Body of pancreas (tissue), 4 donors: ENCODE results near the gene LCLAT1. TPM values are rescaled to one million over a fixed set of nuclear protein-coding genes. Genes with fewer than 3 reads are reported as not detected.
A peak's percentile ranks its signal among the peaks of the same experiment; 100 is the strongest.

ENCODE experiments used
- ATAC-seq: fragments of 150-250 bp; one replicate; pipeline ENCODE4 v1.9.1; 2016
- DNase-seq, 4 donors: peaks; one replicate each; pipeline ENCODE4 v3.0.0-alpha.2; 2019
- H3K27ac ChIP-seq, 4 donors: fragments of 200-600 bp; sonication (generic); 1 replicate in 3 of 4; 2 replicates in 1 of 4; pipeline versions ENCODE4 v1.5.1 to v1.6.1; 2016 to 2019; ENCODE audit warnings: mild to moderate bottlenecking in 1 of 4, mixed read lengths in 1 of 4, moderate library complexity in 1 of 4
- H3K27me3 ChIP-seq, 2 donors: fragments of 200-600 bp; sonication (generic); one replicate each; pipeline ENCODE4 v1.6.0; 2016; ENCODE audit warnings: mild to moderate bottlenecking in 1 of 2
- H3K36me3 ChIP-seq, 2 donors: fragments of 200-600 bp; sonication (generic); replicated peaks in 1 of 2; 2 replicates each; pipeline ENCODE4 v1.5.1; 2016; ENCODE audit warnings: low read depth in 2 of 2; ENCODE audit not compliant: insufficient read depth in 1 of 2
- H3K4me1 ChIP-seq: fragments of 200-600 bp; sonication (generic); one replicate; pipeline ENCODE4 v1.6.0; 2016
- H3K4me3 ChIP-seq, 2 donors: fragments of 200-600 bp; sonication (generic); 1 replicate in 1 of 2; 2 replicates in 1 of 2; pipeline ENCODE4 v1.5.1; 2016 to 2019
- H3K9me3 ChIP-seq, 3 donors: fragments of 200-600 bp; sonication (generic); 1 replicate in 2 of 3; 2 replicates in 1 of 3; pipeline ENCODE4 v1.5.1; 2016
- POLR2A ChIP-seq, 3 donors: fragments of 450-650 bp; IDR thresholded peaks; one replicate each; pipeline ENCODE4 v1.6.1; 2016; ENCODE audit warnings: antibody characterized with exemption in 3 of 3, mild to moderate bottlenecking in 2 of 3
- WGBS, 2 donors: methylation state at CpG; one replicate each; pipeline ENCODE4 v1.1.5; 2017; 5-methylcytosine and 5-hydroxymethylcytosine counted together
- intact Hi-C: fragments of 100-400 bp; cut with DNase I; formaldehyde crosslinking; loops from one replicate; pipeline ENCODE4 v1.15.1; 2023
- total RNA-seq, 2 donors: library from RNA; depleted of rRNA; stranded (reverse); fragments of >200 nt; gene quantifications; one replicate each; pipeline ENCODE4 v1.1.0, GENCODE V29; 2016
- TF ChIP-seq, protein P1 (sequence below), 7 experiments: fragments of 450-650 bp in 4 of 7; fragments of 200-600 bp in 3 of 7; sonication (generic) in 3 of 7; IDR thresholded peaks; one replicate each; pipeline ENCODE4 v1.5.1; 2016 to 2019; ENCODE audit warnings: antibody characterized with exemption in 7 of 7

Gene LCLAT1
- 10 to 100 TPM; 13.7 to 19.4 TPM for total RNA-seq

- peak within 1 kb of the TSS; percentile 54 to 86 (median 80) for H3K27ac ChIP-seq
- intact Hi-C loops: no loop called here
Measured at GRCh38 chr2:30447149-30448045, at the start of gene LCLAT1. Gene LCLAT1, plus strand, starts transcription at chr2:30447246. Its CDS starts 78,345 bp downstream, at chr2:30525591.

DNA sequence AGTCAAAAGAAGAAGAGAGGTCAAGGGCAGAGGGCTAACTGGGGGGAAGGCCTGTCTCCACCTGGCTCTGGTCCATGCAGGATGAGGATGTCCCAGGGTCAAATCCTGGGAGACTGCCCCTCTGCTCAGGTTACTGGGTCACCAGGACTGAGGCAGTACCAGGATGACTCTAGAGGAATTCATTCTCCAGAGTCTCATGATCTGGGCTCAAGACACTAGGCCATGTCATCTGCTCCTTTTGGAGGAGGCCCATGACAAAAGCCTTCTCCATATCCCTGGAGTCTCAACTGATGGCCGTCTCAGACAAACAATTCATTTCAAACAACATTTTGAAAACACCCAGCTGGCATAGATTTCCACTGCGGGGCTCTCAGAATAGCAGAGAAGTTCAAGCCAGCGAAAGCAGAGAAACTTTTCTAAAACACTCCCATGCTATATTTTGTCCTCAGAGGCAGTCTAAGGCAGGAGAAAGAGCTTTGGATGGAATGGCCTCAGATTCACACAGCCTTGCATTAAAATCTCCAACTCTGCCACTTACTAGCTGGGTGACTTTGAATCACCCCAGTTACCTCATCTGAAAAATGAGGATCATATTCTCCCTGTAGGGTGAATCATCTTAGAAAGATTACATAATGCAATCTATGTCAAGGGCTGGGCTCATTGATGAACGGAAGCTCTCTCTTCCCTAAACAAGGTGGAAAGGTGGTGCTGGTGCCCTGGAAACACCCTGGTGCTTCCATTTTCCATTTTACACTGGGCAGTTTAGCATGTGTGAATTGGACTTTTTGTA, 48.8 kb upstream of the LCLAT1 start:
- TF ChIP-seq, protein P1, sequence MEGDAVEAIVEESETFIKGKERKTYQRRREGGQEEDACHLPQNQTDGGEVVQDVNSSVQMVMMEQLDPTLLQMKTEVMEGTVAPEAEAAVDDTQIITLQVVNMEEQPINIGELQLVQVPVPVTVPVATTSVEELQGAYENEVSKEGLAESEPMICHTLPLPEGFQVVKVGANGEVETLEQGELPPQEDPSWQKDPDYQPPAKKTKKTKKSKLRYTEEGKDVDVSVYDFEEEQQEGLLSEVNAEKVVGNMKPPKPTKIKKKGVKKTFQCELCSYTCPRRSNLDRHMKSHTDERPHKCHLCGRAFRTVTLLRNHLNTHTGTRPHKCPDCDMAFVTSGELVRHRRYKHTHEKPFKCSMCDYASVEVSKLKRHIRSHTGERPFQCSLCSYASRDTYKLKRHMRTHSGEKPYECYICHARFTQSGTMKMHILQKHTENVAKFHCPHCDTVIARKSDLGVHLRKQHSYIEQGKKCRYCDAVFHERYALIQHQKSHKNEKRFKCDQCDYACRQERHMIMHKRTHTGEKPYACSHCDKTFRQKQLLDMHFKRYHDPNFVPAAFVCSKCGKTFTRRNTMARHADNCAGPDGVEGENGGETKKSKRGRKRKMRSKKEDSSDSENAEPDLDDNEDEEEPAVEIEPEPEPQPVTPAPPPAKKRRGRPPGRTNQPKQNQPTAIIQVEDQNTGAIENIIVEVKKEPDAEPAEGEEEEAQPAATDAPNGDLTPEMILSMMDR (IDR thresholded peaks at IDR 0.05): no peak
- no peak for TF ChIP-seq POLR2A (IDR thresholded peaks at IDR 0.05)
- Histone ChIP-seq H3K4me1 (peaks cover 13% of the 10 kb centered on the region), H3K27me3 (no peaks in the 10 kb centered on the region), H3K4me3 (no peak overlapping the region), H3K27ac (no peak overlapping the region), H3K36me3 (no peaks in the 10 kb centered on the region), H3K9me3 (no peaks in the 10 kb centered on the region)
- intact Hi-C loops: no loop called here
- no peak for DNase-seq
- ATAC-seq: no peak
- 83 to 89% methylated on average over 4 of the region's 4 CpGs for WGBS, 2 donors

More at GRCh38 chr2:30447149-30448045, at the start of gene LCLAT1:
- no peaks in the 10 kb centered on the region for H3K36me3 ChIP-seq
- ATAC-seq (peak; percentile 90), DNase-seq (peak; percentile 73 to 85 (median 77))
- peak within 1 kb of the TSS; percentile 61 to 84 for H3K4me3 ChIP-seq
- no peaks in the 10 kb centered on the region for H3K9me3 ChIP-seq
- TF ChIP-seq, protein P1 (IDR thresholded peaks at IDR 0.05): peak in 2 of 7 experiments; percentile 2 to 17
- peak in 2 of 3 donors; percentile 47 to 50 for TF ChIP-seq POLR2A (IDR thresholded peaks at IDR 0.05)
- H3K27me3 ChIP-seq: no peaks in the 10 kb centered on the region
- H3K4me1 ChIP-seq: peaks cover 31% of the 10 kb centered on the region
- WGBS, 2 donors: 1 to 5% methylated on average over 28 to 83 of the region's 83 CpGs

DNA sequence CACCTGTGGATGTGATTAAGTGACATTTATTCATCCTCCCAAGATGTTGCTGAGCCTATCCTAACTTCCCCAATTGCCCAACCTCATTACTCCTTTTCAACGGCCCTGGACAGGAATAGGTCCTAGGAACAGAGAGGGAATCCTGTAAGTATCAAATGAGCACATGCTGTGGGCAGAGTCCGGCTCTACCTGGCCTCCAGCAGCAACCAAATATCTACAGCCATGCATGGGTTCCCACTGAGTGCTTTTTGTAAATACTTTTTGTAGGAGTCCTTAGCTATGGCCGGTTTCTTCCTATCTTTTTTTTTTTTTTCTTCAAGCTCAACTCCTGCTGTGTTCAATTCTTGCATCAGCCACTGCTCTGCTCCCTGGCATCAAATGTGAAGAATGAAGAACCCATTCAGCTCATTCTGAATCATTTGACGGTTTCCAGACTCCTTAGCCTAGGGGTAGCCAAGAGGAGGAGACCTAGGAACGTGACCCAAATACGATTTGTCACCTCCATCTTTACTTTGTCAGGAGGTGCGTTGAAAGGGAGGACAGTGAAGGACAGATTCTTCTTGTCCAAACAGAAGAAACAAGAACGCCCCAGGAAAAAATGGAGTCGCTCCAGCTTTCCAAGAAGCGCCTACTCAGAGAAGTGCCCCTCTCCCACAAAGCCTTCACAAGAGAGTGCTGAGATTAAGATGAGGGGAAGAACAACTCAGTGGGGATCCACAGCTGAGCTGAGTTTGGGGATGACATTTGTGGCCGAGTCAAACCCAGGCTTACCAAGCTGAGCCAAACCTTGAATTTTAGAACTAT, 46.7 kb upstream of the LCLAT1 start:
- ATAC-seq (no peak), DNase-seq (no peak)
- Histone ChIP-seq H3K4me1 (peaks cover 13% of the 10 kb centered on the region), H3K27ac (no peak overlapping the region), H3K27me3 (no peaks in the 10 kb centered on the region), H3K4me3 (no peak overlapping the region), H3K9me3 (no peaks in the 10 kb centered on the region), H3K36me3 (no peaks in the 10 kb centered on the region)
- no peak for TF ChIP-seq POLR2A (IDR thresholded peaks at IDR 0.05)
- TF ChIP-seq, protein P1 (IDR thresholded peaks at IDR 0.05): no peak
- intact Hi-C loops: no loop called here
- 91 to 95% methylated on average over 11 of the region's 11 CpGs for WGBS, 2 donors

DNA sequence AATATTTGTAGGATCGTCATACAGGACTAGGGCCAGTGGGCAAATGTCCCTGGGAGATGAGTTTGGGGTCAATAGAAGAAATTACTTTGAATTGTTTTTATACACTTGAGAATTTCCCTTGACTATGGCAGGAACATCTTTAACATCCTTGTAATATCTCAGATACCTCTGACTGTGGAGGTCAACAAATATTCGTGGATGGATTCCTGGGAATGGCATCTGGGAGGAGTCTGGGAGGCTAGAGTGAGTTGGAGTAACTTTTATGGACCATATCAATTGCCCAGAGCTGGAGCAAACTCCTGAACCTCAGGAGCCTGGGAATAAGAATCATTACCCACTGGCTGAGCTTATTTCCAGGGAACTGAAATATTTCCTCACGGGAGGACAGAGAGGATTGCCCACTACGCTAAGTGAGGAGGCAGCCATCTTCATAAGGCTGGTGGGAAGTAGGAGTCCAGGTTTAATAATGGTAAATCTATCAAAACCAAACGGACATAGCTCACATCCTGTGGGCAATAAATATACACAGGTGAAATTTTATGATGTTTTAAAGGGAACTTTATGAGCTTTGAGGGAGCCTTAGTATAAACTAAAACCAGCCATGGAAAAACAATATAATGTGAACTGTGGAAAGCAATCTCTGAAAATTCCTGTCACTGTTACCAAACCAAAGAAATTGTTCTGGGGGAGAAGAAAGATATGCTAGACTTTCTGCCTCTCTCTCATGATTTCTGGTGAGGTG, 44.4 kb upstream of the LCLAT1 start:
- no peak for TF ChIP-seq POLR2A (IDR thresholded peaks at IDR 0.05)
- TF ChIP-seq, protein P1 (IDR thresholded peaks at IDR 0.05): no peak
- no peaks in the 10 kb centered on the region for H3K4me1 ChIP-seq
- no peaks in the 10 kb centered on the region for H3K27me3 ChIP-seq
- ATAC-seq (no peak), DNase-seq (no peak)
- no peak overlapping the region for H3K4me3 ChIP-seq
- no peaks in the 10 kb centered on the region for H3K36me3 ChIP-seq
- no peaks in the 10 kb centered on the region for H3K9me3 ChIP-seq
- H3K27ac ChIP-seq: no peak overlapping the region
- 70 to 81% methylated on average over 5 of the region's 5 CpGs for WGBS, 2 donors
- intact Hi-C loops: no loop called here
